Muscle of leg (tissue), 11 donors: ENCODE results near the gene MGAT5. TPM values are rescaled to one million over a fixed set of nuclear protein-coding genes. Genes with fewer than 3 reads are reported as not detected.

Experiments used
- DNase-seq: peaks from one replicate; pipeline ENCODE4 v3.0.0; 2013
- H3K27ac ChIP-seq: one replicate; pipeline ENCODE4 v1.5.1; 2013; ENCODE audit warnings: mild to moderate bottlenecking, low read length, control low read depth
- H3K27me3 ChIP-seq: one replicate; pipeline ENCODE4 v1.6.1; 2013; ENCODE audit warnings: low read length; ENCODE audit not compliant: control insufficient read depth, insufficient read depth
- H3K36me3 ChIP-seq: one replicate; pipeline ENCODE4 v1.6.1; 2013; ENCODE audit warnings: low read length; ENCODE audit not compliant: control insufficient read depth, insufficient read depth
- H3K4me1 ChIP-seq: one replicate; pipeline ENCODE4 v1.6.1; 2013; ENCODE audit warnings: low read length; ENCODE audit not compliant: control insufficient read depth, insufficient read depth
- H3K4me3 ChIP-seq: one replicate; pipeline ENCODE4 v1.5.1; 2013; ENCODE audit warnings: low read length, control low read depth
- H3K9me3 ChIP-seq: replicated peaks from 2 replicates; pipeline ENCODE4 v1.6.1; 2013; ENCODE audit warnings: low read depth, low read length; ENCODE audit not compliant: control insufficient read depth
- whole genome bisulfite sequencing: methylation state at CpG from one replicate; pipeline ENCODE4 v1.1.5; 2013; ENCODE audit warnings: missing lambda C conversion rate; ENCODE audit not compliant: insufficient coverage; 5-methylcytosine and 5-hydroxymethylcytosine counted together
- polyA plus RNA-seq, 8 donors: library from polyadenylated mRNA; unstranded; fragments of 120-200 nt; gene quantifications; one replicate each; pipeline versions ENCODE4 v1.2.1 to v1.2.3, GENCODE V29; 2013; ENCODE audit warnings: inconsistent platforms in 1 of 8, low replicate concordance in 1 of 8; ENCODE audit not compliant: insufficient read length in 8 of 8, insufficient read depth in 1 of 8
- total RNA-seq: library from RNA; stranded (reverse); fragments of 120-200 nt; gene quantifications from one replicate; pipeline ENCODE4 v1.2.4, GENCODE V29; 2013

The MGAT5 gene
- total and polyA plus RNA-seq, 9 donors: 14.5 to 29.7 (median 23.8) TPM

DNA sequence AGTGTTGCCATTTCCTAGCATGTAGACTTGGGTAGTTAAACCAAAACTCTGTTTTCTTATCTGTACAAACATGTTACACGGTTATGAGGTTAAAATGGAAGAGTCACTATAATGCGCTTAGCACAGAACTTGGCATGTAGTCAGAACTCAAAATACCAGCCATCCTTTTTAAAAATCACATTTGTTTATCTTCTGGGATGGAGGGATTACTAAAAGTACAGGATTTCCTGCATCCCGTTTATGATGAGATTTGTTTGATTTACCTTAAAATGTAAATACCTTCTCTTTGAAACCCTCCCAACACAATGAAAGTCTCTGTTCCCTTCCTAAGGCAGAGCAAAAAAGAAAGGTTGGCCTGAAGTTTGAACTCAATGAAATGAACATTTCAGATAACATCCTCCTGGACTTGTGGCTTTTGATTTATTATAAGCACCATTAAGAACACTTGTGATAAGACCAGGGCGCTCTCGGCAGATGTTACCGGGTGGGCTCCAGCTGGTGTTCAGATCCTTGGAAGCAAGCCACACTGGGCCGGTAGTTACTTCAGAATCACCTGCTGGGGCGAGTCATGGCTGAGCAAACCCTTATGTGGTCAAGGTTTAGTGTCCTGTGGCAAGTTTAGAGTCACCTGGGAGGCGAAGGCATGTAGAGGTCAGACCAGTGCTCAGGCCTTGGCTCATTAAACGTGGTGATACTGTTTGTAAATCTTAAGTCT, 105.7 kb downstream of the MGAT5 start:
- Histone ChIP-seq H3K27ac (peak overlapping the region; percentile 40), H3K36me3 (peaks cover 7% of the 10 kb centered on the region), H3K27me3 (no peaks in the 10 kb centered on the region), H3K4me3 (no peak overlapping the region), H3K9me3 (no peaks in the 10 kb centered on the region), H3K4me1 (peaks cover 39% of the 10 kb centered on the region)
- DNase-seq: peak; percentile 34
- WGBS: 76% methylated on average over 4 of the region's 10 CpGs

DNA sequence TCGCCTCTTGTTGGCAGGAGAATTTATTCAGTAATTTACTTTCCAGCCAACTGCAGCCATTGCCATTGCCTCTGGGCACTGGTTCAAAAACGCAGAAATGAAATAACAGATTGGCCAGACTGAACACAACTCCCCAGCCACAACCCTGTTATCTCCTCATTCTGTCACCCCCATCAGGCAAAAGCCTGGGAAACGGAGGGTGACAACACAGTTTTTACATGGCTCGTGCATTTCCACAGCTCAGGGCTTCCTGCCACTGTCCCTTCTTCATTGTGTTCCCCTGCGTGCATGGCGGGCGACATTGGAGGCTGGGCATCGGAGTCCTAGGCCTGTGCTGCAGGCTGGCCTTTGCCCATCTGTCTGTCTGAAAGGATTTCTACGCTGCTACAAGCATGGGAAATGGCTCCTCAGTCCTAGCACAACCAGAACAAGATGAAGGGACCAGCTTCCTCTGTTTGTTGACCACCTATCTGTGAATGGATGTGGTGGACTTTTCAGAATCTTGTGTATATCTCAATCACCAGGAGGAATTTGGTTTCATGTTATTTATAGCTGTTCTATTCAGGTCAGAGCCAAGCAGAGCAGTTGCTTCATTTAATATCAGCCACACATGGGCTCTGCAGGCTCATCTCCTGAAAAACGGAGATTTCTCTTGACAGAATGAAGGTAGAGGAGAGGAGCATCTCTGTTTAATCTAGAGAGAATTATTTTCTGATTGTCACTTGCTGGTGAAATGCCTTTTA, 107.0 kb downstream of the MGAT5 start:
- WGBS: 46% methylated on average over 5 of the region's 10 CpGs

DNA sequence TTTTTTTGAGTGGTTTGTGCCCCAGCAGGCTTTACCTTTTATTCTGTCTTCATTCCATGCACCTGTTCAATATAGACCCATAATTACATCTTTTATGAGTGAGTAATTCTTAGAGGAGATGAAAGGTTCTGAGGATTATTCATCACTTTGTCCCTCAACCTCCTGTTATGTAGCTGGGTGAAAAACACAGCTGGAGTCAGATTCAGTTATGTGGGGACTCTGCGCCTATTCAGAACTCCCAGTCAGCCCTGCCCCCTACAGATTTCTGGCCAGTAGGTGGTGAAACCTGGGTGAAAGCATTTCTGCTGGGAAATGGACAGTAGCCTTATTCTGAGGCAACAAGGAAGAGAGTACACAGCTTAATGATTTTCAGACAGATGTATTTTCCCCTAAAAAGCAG, 107.8 kb downstream of the MGAT5 start:
- H3K36me3 ChIP-seq: peaks cover 7% of the 10 kb centered on the region
- no peak for DNase-seq
- H3K27me3 ChIP-seq: no peaks in the 10 kb centered on the region
- H3K4me3 ChIP-seq: no peak overlapping the region
- no CpG with 5 or more reads among the region's 1 CpG for WGBS
- peak overlapping the region; percentile 83 for H3K27ac ChIP-seq
- H3K9me3 ChIP-seq: no peaks in the 10 kb centered on the region
- peaks cover 51% of the 10 kb centered on the region for H3K4me1 ChIP-seq

More for the DNA sequence above, 107.0 kb downstream of the MGAT5 start:
- H3K27me3 ChIP-seq: no peaks in the 10 kb centered on the region
- H3K4me1 ChIP-seq: peaks cover 48% of the 10 kb centered on the region
- H3K36me3 ChIP-seq: peaks cover 7% of the 10 kb centered on the region
- peak; percentile 86 for DNase-seq
- H3K9me3 ChIP-seq: no peaks in the 10 kb centered on the region
- H3K4me3 ChIP-seq: no peak overlapping the region
- H3K27ac ChIP-seq: peak overlapping the region; percentile 83

DNA sequence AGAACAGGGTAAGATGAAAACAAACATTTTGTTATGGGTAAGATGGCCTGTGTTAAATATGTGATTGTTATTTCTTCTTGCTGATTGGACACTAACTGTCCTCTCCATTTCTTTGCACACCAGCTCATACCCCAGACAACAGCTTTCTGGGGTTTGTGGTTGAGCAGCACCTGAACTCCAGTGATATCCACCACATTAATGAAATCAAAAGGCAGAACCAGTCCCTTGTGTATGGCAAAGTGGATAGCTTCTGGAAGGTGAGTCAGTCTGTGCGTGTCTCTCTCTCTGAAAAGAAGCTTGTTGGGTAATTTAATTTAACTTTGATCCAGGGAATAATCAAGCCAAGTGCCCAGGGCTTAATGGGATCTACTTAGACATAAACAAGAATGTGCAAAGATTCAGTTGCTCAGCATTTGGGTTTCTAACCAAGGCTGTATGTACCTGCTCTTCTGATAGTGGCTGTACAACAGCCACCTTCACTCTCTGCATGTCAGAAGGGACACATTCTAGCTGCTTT, 108.3 kb downstream of the MGAT5 start:
- no peak for DNase-seq
- H3K4me3 ChIP-seq: no peak overlapping the region
- H3K36me3 ChIP-seq: peaks cover 7% of the 10 kb centered on the region
- no peaks in the 10 kb centered on the region for H3K9me3 ChIP-seq
- WGBS: no CpG with 5 or more reads among the region's 1 CpG
- H3K4me1 ChIP-seq: peaks cover 57% of the 10 kb centered on the region
- H3K27ac ChIP-seq: peak overlapping the region; percentile 83
- no peaks in the 10 kb centered on the region for H3K27me3 ChIP-seq

DNA sequence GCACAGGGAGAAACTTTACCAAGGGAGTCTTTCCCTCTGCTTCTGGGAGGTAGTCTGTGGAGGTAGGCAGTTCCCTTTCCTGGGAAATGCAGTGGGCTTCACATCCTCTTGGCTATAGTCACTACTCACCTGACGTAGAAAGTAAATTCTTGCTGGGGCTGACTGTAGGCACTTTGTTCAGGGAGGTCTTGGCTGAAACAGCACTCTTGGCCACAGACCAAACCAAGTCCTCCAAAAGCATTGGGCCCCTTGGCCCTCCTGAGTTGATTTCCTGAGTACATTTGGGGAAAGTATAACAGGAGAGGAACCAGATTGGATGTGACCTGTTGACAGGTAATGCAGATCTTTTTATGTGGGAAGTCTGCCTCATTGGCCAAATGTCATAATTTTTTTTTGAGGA, 108.9 kb downstream of the MGAT5 start:
- WGBS: no CpG with 5 or more reads among the region's 1 CpG
- Histone ChIP-seq H3K4me3 (no peak overlapping the region), H3K9me3 (no peaks in the 10 kb centered on the region), H3K36me3 (peaks cover 7% of the 10 kb centered on the region), H3K27me3 (no peaks in the 10 kb centered on the region), H3K27ac (no peak overlapping the region), H3K4me1 (peaks cover 62% of the 10 kb centered on the region)
- DNase-seq: no peak

DNA sequence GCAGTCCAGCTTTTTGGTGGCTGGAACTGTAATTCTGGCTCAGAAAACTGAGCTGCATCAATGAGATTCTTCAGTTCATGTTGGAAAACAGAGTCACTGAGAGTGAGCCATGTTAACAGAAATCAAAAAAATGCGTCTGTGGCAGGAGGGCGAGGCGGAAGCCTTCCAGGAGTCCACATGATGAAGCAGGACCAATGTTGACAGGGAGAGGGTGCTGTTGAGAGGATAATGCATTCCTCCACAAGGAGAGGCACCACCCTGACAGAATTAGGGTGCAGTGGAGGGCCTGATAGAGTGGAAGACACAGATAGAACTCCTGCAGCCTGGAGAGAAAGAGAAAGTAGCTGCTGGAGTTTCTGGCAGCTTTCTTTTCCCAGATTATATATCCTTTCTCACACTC, 111.5 kb downstream of the MGAT5 start:
- peak; percentile 33 for DNase-seq

DNA sequence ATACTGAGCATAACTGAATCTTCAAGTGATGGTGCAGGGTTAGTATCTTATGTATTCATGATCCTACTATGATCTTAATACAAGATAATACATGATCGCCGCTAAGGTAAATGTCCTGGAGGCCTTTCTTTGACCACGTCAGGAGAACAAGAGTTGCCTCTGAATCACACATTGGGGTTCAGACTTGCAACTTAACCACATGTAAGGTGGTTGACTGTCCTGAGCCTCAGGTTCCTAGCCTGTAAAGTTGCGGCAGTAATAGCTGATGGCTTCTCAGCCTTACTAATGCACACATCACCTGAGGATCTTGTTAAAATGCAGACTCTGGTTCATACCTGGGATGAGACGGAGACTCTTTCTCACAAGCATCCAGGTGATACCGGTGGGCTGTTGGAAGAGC, 112.5 kb downstream of the MGAT5 start:
- Histone ChIP-seq H3K27me3 (no peaks in the 10 kb centered on the region), H3K36me3 (peaks cover 10% of the 10 kb centered on the region), H3K27ac (peak overlapping the region; percentile 90), H3K4me1 (peaks cover 74% of the 10 kb centered on the region), H3K9me3 (no peaks in the 10 kb centered on the region), H3K4me3 (no peak overlapping the region)
- DNase-seq: no peak
- WGBS: 100% methylated on average over 2 of the region's 6 CpGs

More for the DNA sequence above, 111.5 kb downstream of the MGAT5 start:
- H3K27ac ChIP-seq: no peak overlapping the region
- WGBS: 77% methylated on average over 3 of the region's 3 CpGs
- no peaks in the 10 kb centered on the region for H3K27me3 ChIP-seq
- no peaks in the 10 kb centered on the region for H3K9me3 ChIP-seq
- H3K36me3 ChIP-seq: peaks cover 7% of the 10 kb centered on the region
- H3K4me3 ChIP-seq: no peak overlapping the region
- peaks cover 73% of the 10 kb centered on the region for H3K4me1 ChIP-seq

DNA sequence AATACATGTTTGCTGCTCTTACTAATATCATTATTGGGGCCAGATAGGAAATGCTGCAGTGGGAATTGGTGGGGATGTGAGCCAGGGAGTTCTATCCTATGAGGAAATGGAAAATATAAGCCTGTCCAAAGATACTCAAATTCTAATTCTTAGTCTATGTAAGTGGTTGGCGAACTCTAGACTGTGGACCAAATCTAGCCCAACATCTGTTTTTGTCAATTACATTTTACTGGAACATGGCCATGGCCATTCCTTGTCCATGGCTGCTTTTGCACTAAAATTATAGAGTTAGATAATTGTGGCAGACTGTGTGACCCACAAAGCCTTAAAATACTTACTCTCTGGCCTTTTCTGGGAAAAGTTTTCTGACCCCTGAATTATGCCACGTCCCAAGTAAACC, 113.3 kb downstream of the MGAT5 start:
- Histone ChIP-seq H3K27me3 (no peaks in the 10 kb centered on the region), H3K27ac (peak overlapping the region; percentile 90), H3K36me3 (peaks cover 10% of the 10 kb centered on the region), H3K9me3 (no peaks in the 10 kb centered on the region), H3K4me1 (peaks cover 75% of the 10 kb centered on the region), H3K4me3 (no peak overlapping the region)
- DNase-seq: peak; percentile 95
- WGBS: no CpG with 5 or more reads among the region's 2 CpGs

DNA sequence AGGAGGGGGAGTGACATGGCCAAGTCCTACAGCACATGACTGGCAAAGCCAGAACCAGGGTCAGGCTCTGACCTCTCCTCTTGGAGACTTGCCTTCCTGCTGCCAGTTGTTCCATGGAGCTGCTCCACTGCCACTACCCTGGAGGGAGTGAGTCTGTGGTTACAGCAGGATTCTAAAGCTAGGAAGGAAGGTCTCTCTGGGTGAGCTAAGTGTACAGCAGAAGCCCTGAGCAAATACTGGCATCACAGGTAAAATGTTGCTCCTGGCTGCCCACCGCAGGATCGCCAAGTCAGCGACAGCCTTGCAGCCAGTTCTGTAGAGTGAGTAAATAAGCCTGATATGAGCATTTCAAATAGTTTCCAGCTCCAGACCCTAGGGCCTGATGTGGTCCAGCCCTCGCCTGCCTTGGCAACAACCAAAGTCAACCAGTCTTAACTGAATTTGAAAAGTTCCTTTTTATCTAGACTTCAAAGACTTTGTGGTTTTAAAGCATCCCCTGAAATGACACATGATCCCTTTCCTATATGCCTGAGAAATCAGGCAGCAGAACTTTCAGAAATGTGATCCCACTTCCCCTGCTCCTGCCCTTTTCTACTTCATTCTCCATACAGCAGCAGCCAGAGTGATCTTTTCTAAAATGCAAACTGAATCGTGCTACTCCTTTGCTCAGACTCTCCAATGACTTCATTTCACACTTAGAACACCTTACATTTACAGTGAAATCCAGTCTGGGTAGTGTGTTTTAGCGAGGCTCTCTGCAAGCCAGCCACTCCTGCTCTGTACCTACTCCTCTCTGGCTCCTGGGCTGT, 114.3 kb downstream of the MGAT5 start:
- Histone ChIP-seq H3K27me3 (no peaks in the 10 kb centered on the region), H3K4me3 (no peak overlapping the region), H3K4me1 (peaks cover 76% of the 10 kb centered on the region), H3K36me3 (peaks cover 3% of the 10 kb centered on the region), H3K27ac (peak overlapping the region; percentile 90), H3K9me3 (no peaks in the 10 kb centered on the region)
- 43% methylated on average over 4 of the region's 6 CpGs for WGBS
- DNase-seq: peak; percentile 58
